ENCODE results near the gene ACAA1. TPM values are rescaled to one million over a fixed set of nuclear protein-coding genes. Genes with fewer than 3 reads are reported as not detected.

ACAA1 gene
- polyA plus RNA-seq, 1 of the 3 experiments (the other 2 are of a cell fraction): 86.4 TPM

DNA sequence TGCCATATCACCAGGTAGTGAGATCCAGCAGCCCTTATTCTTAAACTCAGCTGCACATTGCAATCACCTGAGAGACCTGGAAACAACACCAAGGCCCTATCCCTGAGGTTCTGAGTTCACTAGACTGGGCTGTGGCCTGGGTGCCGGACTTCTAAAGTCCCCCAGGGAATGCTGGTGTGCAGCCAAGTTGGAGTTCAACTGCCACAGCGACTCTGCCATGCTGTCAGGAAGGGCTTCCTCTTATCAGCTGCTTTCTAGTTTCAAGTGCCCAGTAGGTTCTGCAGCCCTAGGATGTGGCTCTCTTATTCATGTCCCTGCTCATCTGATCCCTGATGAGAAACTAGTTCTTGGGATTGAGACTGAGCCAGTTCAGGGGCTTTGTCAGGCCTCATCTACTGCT is 47.8 kb downstream of the ACAA1 start:
- Histone ChIP-seq H3K4me1 (ENCODE audit: control insufficient read depth in 1 of 2, insufficient read depth in 2 of 2, low read depth in 1 of 2, low read length in 1 of 2) (no peaks in the 10 kb centered on the region; a peak in 1 of 4 replicates), H3F3A (replicated peaks; ENCODE audit: insufficient read depth) (peaks cover under 1% of the 10 kb centered on the region), H3K4me2 (no peak overlapping the region), H3K9ac (no peak overlapping the region), H3K27me3 (ENCODE audit: insufficient read depth) (peaks cover 8% of the 10 kb centered on the region; the same call in 1 of the 2 replicates), H3K9me2 (no peaks in the 10 kb centered on the region), H4K20me1 (ENCODE audit: insufficient read depth) (no peaks in the 10 kb centered on the region), H2AFZ (ENCODE audit: low read depth) (no peak overlapping the region), H3K27ac (ENCODE audit: low read depth in 2 of 2, low read length in 1 of 2) (no peak overlapping the region), H3K36me3 (replicated peaks in 1 of 2; ENCODE audit: control insufficient read depth in 1 of 2, insufficient read depth in 2 of 2, low read length in 1 of 2) (no peaks in the 10 kb centered on the region), H3K9me3 (no peaks in the 10 kb centered on the region), H3K79me2 (ENCODE audit: insufficient read depth) (no peaks in the 10 kb centered on the region), H3K4me3 (ENCODE audit: low read depth in 2 of 2, low read length in 1 of 2) (no peak overlapping the region)
- TF ChIP-seq, protein P1, sequence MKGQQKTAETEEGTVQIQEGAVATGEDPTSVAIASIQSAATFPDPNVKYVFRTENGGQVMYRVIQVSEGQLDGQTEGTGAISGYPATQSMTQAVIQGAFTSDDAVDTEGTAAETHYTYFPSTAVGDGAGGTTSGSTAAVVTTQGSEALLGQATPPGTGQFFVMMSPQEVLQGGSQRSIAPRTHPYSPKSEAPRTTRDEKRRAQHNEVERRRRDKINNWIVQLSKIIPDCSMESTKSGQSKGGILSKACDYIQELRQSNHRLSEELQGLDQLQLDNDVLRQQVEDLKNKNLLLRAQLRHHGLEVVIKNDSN (IDR thresholded peaks at IDR 0.05; ENCODE audit: borderline replicate concordance, low read depth): no peak
- no peak for TF ChIP-seq GATA2 (CRISPR knock-in tag; IDR thresholded peaks at IDR 0.05)
- TF ChIP-seq, protein P2, sequence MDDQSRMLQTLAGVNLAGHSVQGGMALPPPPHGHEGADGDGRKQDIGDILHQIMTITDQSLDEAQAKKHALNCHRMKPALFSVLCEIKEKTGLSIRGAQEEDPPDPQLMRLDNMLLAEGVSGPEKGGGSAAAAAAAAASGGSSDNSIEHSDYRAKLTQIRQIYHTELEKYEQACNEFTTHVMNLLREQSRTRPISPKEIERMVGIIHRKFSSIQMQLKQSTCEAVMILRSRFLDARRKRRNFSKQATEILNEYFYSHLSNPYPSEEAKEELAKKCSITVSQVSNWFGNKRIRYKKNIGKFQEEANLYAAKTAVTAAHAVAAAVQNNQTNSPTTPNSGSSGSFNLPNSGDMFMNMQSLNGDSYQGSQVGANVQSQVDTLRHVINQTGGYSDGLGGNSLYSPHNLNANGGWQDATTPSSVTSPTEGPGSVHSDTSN (IDR thresholded peaks at IDR 0.05): no peak
- TF ChIP-seq JUND (IDR thresholded peaks at IDR 0.05): no peak
- TF ChIP-seq TEAD4 (IDR thresholded peaks at IDR 0.05; ENCODE audit: borderline replicate concordance, insufficient read depth): no peak
- TF ChIP-seq ELF1 (IDR thresholded peaks at IDR 0.05): no peak
- POLR2A ChIA-PET: no interaction called here
- DNase-seq: no peak
- WGBS (ENCODE audit: low lambda C conversion rate): 14% methylated on average over 1 of the region's 2 CpGs
- CTCF ChIA-PET: no interaction called here

DNA sequence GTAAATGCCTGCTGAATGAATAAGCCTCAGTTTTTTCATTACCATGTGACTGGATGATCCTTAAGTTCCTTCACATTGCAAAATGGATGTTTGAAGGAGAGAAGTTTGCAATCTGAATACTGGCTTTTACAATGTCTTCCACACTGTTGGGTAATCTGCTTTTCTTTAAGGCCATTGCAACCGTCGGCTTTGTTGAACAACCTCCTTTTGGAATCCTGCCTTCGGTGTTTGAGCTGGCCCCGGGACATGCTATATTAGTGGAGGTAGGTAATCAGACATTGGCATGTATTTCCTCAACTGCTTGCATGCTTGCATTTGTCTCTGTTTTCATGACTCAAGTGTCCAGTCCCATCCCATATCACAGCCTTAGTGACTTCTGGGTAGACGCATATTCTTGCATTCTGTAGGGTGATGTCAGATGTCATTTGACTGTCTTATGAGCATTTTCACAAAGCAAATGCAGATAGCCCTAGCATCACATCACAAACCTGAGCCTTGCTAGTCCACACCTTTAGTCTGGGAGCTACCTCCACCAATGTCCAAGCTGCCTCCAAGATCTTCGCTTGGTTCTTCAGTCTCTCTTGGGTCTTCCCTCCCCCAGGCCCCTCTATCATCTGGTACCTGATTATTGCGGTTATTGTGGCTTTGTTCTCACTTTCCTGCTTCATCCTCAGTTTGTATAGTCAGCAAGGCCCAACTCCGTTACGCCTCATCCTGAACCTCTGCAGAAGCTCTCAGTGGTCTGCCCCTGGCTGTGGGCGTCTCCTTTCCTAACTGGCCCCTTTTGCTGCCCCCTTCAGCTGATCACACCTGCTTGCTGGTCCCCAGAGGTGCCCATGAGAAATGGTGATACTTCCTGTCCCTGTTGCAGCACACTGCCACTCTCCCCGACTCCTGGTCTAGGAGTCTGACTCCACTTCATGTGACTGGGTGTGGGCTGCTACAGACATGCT is 48.5 kb downstream of the ACAA1 start:
- ChIA-PET POLR2A (no interaction called here), CTCF (no interaction called here)
- no peaks in the 10 kb centered on the region; a peak in 1 of 4 replicates for H3K4me1 ChIP-seq (ENCODE audit: control insufficient read depth in 1 of 2, insufficient read depth in 2 of 2, low read depth in 1 of 2, low read length in 1 of 2)
- H3K9me2 ChIP-seq: no peaks in the 10 kb centered on the region
- H4K20me1 ChIP-seq (ENCODE audit: insufficient read depth): no peaks in the 10 kb centered on the region
- H2AFZ ChIP-seq (ENCODE audit: low read depth): no peak overlapping the region
- no peak overlapping the region for H3K27ac ChIP-seq (ENCODE audit: low read depth in 2 of 2, low read length in 1 of 2)
- TF ChIP-seq SIN3A (IDR thresholded peaks at IDR 0.05; ENCODE audit: borderline replicate concordance, low read depth, low read length) (no peak), RAD21 (IDR thresholded peaks at IDR 0.05; ENCODE audit: low read length) (no peak), SMC3 (IDR thresholded peaks at IDR 0.05; ENCODE audit: low read depth, low read length) (no peak), EZH2phosphoT487 (IDR thresholded peaks at IDR 0.05; ENCODE audit: borderline replicate concordance, low read depth) (no peak), NRF1 (IDR thresholded peaks at IDR 0.05; ENCODE audit: low read depth, low read length) (no peak), RCOR1 (IDR thresholded peaks at IDR 0.05; ENCODE audit: low read length) (no peak), POLR2AphosphoS5 (IDR thresholded peaks at IDR 0.05; ENCODE audit: low read depth, low read length) (no peak), RXRA (IDR thresholded peaks at IDR 0.05; ENCODE audit: borderline replicate concordance, low read depth) (no peak), ELF1 (IDR thresholded peaks at IDR 0.05) (no peak), TAF1 (IDR thresholded peaks at IDR 0.05; ENCODE audit: borderline replicate concordance, low read depth, low read length) (no peak), GABPA (IDR thresholded peaks at IDR 0.05; ENCODE audit: low read depth) (no peak), TEAD4 (IDR thresholded peaks at IDR 0.05; ENCODE audit: borderline replicate concordance, insufficient read depth) (no peak), RFX5 (IDR thresholded peaks at IDR 0.05; ENCODE audit: low read length) (no peak), FOXM1 (IDR thresholded peaks at IDR 0.05; ENCODE audit: low read depth) (no peak), FOXJ3 (CRISPR knock-in tag; IDR thresholded peaks at IDR 0.05) (no peak), MEF2A (IDR thresholded peaks at IDR 0.05; ENCODE audit: borderline replicate concordance, low read depth) (no peak)
- TF ChIP-seq, protein P2 (IDR thresholded peaks at IDR 0.05): no peak
- TF ChIP-seq, protein P1 (IDR thresholded peaks at IDR 0.05; ENCODE audit: borderline replicate concordance, low read depth): no peak
- TF ChIP-seq, protein P3, sequence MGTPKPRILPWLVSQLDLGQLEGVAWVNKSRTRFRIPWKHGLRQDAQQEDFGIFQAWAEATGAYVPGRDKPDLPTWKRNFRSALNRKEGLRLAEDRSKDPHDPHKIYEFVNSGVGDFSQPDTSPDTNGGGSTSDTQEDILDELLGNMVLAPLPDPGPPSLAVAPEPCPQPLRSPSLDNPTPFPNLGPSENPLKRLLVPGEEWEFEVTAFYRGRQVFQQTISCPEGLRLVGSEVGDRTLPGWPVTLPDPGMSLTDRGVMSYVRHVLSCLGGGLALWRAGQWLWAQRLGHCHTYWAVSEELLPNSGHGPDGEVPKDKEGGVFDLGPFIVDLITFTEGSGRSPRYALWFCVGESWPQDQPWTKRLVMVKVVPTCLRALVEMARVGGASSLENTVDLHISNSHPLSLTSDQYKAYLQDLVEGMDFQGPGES (IDR thresholded peaks at IDR 0.05; ENCODE audit: low read depth, low read length): no peak
- no peaks in the 10 kb centered on the region for H3K36me3 ChIP-seq (replicated peaks in 1 of 2; ENCODE audit: control insufficient read depth in 1 of 2, insufficient read depth in 2 of 2, low read length in 1 of 2)
- H3K4me2 ChIP-seq: no peak overlapping the region
- H3K4me3 ChIP-seq (ENCODE audit: low read depth in 2 of 2, low read length in 1 of 2): no peak overlapping the region
- peaks cover under 1% of the 10 kb centered on the region; the same call in 1 of the 2 replicates for H3K27me3 ChIP-seq (ENCODE audit: insufficient read depth)
- no peak overlapping the region for H3K9ac ChIP-seq
- H3F3A ChIP-seq (replicated peaks; ENCODE audit: insufficient read depth): peaks cover 8% of the 10 kb centered on the region
- no peak for DNase-seq
- WGBS (ENCODE audit: low lambda C conversion rate): 73% methylated on average over 10 of the region's 11 CpGs
- no peaks in the 10 kb centered on the region for H3K9me3 ChIP-seq
- H3K79me2 ChIP-seq (ENCODE audit: insufficient read depth): no peaks in the 10 kb centered on the region
